ENCODE measurements around the gene MYF5.
A peak's percentile ranks its signal among the peaks of the same experiment; 100 is the strongest.
"Not testable (repeated sequence)": the region's sequence is repeated elsewhere in the genome, so short reads cannot be mapped to it uniquely, and the experiment has no call there.

Gene MYF5

DNA sequence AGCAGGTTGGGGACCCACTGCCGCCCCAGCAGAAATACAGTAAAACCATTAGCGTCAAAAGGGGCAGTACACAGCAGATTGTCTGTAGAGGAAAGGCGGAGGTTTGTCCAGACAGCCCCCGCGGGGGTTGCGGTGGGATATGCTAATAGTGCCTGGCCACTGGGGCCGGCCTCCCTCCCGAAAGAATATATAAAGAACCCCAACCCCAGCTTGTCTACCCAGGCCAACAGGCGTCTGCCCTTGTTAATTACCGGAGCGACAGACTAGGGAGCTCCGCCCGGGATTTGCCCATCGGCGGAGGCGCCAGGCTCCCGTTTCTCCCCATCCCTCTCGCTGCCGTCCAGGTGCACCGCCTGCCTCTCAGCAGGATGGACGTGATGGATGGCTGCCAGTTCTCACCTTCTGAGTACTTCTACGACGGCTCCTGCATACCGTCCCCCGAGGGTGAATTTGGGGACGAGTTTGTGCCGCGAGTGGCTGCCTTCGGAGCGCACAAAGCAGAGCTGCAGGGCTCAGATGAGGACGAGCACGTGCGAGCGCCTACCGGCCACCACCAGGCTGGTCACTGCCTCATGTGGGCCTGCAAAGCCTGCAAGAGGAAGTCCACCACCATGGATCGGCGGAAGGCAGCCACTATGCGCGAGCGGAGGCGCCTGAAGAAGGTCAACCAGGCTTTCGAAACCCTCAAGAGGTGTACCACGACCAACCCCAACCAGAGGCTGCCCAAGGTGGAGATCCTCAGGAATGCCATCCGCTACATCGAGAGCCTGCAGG is at the start of gene MYF5:
MYF5 (plus strand) TSS at position 217 of the 774 bp plus-strand sequence; CDS start at position 369, 152 bp downstream.
- no peak within 1 kb of the TSS for H3K27ac ChIP-seq (ENCODE audit: low read depth, low read length)
- H3K27me3 ChIP-seq (ENCODE audit: insufficient read depth, low read length) = no peaks in the 10 kb centered on the region
- no peak within 1 kb of the TSS for H2AFZ ChIP-seq (ENCODE audit: low read length, unreplicated experiment)
- no peaks in the 10 kb centered on the region for H3K4me1 ChIP-seq (ENCODE audit: control insufficient read depth, insufficient read depth, low read length, unreplicated experiment)
- H3K36me3 ChIP-seq (ENCODE audit: insufficient read depth, low read length) = no peaks in the 10 kb centered on the region
- H3K4me3 ChIP-seq (ENCODE audit: low read depth, low read length) = no peak within 1 kb of the TSS
- H3K79me2 ChIP-seq (ENCODE audit: control insufficient read depth, insufficient read depth, low read length, unreplicated experiment) = no peaks in the 10 kb centered on the region

DNA sequence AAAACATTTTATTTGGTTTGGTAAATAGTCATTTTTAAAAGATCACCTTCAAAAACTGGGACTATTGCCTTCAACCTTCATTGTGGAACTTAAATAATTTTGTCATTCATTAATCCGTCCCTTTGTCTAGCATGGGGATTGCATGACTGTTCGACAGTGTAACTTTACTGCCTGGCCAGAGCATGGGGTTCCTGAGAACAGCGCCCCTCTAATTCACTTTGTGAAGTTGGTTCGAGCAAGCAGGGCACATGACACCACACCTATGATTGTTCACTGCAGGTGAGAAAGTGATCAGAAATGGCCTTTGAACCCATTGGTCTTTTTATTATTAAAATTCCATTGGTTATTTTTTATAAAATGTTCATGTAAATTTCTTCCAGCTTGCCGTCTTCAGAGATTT is 46.5 kb upstream of the MYF5 start:
- no peak overlapping the region for H2AFZ ChIP-seq (ENCODE audit: low read length, unreplicated experiment)
- no peak overlapping the region for H3K4me3 ChIP-seq (ENCODE audit: low read depth, low read length)
- H3K36me3 ChIP-seq (ENCODE audit: insufficient read depth, low read length) = no peaks in the 10 kb centered on the region
- no peak overlapping the region for H3K27ac ChIP-seq (ENCODE audit: low read depth, low read length)
- no peaks in the 10 kb centered on the region for H3K27me3 ChIP-seq (ENCODE audit: insufficient read depth, low read length)
- H3K79me2 ChIP-seq (ENCODE audit: control insufficient read depth, insufficient read depth, low read length, unreplicated experiment) = no peaks in the 10 kb centered on the region
- peaks cover 6% of the 10 kb centered on the region for H3K4me1 ChIP-seq (ENCODE audit: control insufficient read depth, insufficient read depth, low read length, unreplicated experiment)

- H3K79me2 ChIP-seq (ENCODE audit: control insufficient read depth, insufficient read depth, low read length, unreplicated experiment); H2AFZ ChIP-seq (ENCODE audit: low read length, unreplicated experiment); H3K4me1 ChIP-seq (ENCODE audit: control insufficient read depth, insufficient read depth, low read length, unreplicated experiment); H3K27me3 ChIP-seq (ENCODE audit: insufficient read depth, low read length); H3K4me3 ChIP-seq (ENCODE audit: low read depth, low read length); H3K36me3 ChIP-seq (ENCODE audit: insufficient read depth, low read length); H3K27ac ChIP-seq (ENCODE audit: low read depth, low read length): not testable (repeated sequence)
Measured at GRCh38 chr12:80676042-80676636, 40.6 kb upstream of the MYF5 start.

DNA sequence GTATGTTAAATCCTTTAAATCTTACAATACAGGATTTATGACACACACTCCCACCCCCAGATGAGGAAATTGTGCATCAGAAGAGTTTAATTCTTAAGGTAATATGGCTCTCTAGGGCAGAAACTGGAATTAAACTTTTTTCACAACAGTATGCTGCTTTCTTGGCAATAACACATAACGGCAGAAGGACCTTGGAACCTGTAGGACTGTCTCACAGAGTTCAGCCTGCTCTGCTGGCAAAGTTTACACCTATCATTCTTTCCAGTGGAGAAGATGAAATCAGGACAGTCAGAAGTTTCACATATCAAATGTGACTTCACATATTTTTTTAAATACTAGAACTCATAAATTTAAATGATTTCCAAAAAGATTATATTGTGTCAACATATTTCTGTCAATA is 39.9 kb upstream of the MYF5 start:
- no peak overlapping the region for H2AFZ ChIP-seq (ENCODE audit: low read length, unreplicated experiment)
- H3K27ac ChIP-seq (ENCODE audit: low read depth, low read length) = no peak overlapping the region
- no peak overlapping the region for H3K4me3 ChIP-seq (ENCODE audit: low read depth, low read length)
- H3K36me3 ChIP-seq (ENCODE audit: insufficient read depth, low read length) = no peaks in the 10 kb centered on the region
- peaks cover 6% of the 10 kb centered on the region for H3K4me1 ChIP-seq (ENCODE audit: control insufficient read depth, insufficient read depth, low read length, unreplicated experiment)
- no peaks in the 10 kb centered on the region for H3K79me2 ChIP-seq (ENCODE audit: control insufficient read depth, insufficient read depth, low read length, unreplicated experiment)
- H3K27me3 ChIP-seq (ENCODE audit: insufficient read depth, low read length) = no peaks in the 10 kb centered on the region

DNA sequence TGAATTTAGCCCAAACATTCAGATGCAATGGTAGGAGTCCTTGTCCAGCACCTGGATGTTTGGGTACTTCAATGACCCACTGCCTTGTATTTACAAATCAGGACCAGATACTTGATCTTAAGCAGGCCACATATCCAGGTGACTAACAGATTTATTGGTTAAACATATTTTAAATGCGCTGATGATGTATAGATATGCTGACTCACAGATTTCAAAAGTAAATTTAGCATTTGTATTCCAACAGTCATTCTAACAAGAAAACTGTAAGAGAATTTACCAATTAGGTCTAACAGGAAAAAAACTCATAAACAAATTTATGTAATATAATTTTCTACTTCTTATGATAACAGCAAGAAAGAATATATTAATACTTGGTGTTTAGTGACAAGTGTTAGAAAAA is 38.7 kb upstream of the MYF5 start:
- H3K36me3 ChIP-seq (ENCODE audit: insufficient read depth, low read length) = no peaks in the 10 kb centered on the region
- no peaks in the 10 kb centered on the region for H3K27me3 ChIP-seq (ENCODE audit: insufficient read depth, low read length)
- no peak overlapping the region for H3K27ac ChIP-seq (ENCODE audit: low read depth, low read length)
- H3K79me2 ChIP-seq (ENCODE audit: control insufficient read depth, insufficient read depth, low read length, unreplicated experiment) = no peaks in the 10 kb centered on the region
- H2AFZ ChIP-seq (ENCODE audit: low read length, unreplicated experiment) = no peak overlapping the region
- H3K4me3 ChIP-seq (ENCODE audit: low read depth, low read length) = no peak overlapping the region
- peaks cover 6% of the 10 kb centered on the region for H3K4me1 ChIP-seq (ENCODE audit: control insufficient read depth, insufficient read depth, low read length, unreplicated experiment)

DNA sequence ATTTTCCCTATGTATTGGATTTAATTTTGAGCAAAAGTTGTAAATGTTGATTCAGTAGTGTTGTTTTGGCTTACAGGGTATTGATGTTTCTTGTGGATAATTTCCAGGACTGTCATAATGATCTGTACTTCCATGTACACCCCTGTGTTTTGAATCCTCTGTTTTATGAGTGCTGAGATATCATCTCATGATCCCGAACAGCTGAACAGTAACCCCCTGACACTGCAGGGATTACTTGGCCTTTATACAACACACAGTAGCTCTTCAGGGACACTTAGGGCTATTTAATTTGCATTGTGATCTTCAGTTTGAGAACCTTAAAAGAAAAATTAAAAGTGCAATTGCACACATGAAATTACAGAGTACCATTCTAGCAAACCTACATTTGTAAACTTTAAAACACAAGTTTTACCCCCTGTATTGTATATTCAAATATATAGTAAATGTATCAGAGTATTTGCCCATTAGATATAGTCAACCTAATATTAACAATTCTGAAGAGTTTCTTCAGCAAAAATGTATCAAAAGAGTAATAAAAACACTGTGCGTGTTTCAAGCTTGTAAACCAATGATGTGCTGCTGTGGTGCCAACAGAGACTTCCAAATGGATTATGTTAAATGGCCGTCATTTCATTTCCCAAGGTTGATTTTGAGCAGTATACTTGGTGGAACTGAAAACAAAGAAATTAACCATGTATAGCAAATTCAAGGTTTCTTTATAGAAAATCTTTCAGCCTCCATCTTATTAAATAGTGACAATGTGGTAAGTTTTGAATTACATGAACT is 37.2 kb upstream of the MYF5 start:
- H3K4me1 ChIP-seq (ENCODE audit: control insufficient read depth, insufficient read depth, low read length, unreplicated experiment) = peaks cover 6% of the 10 kb centered on the region
- no peak overlapping the region for H2AFZ ChIP-seq (ENCODE audit: low read length, unreplicated experiment)
- no peak overlapping the region for H3K4me3 ChIP-seq (ENCODE audit: low read depth, low read length)
- H3K36me3 ChIP-seq (ENCODE audit: insufficient read depth, low read length) = no peaks in the 10 kb centered on the region
- no peaks in the 10 kb centered on the region for H3K79me2 ChIP-seq (ENCODE audit: control insufficient read depth, insufficient read depth, low read length, unreplicated experiment)
- no peak overlapping the region for H3K27ac ChIP-seq (ENCODE audit: low read depth, low read length)
- H3K27me3 ChIP-seq (ENCODE audit: insufficient read depth, low read length) = no peaks in the 10 kb centered on the region

- H2AFZ ChIP-seq (ENCODE audit: low read length, unreplicated experiment) = peak overlapping the region; percentile 57
- no peak overlapping the region for H3K27ac ChIP-seq (ENCODE audit: low read depth, low read length)
- H3K4me1 ChIP-seq (ENCODE audit: control insufficient read depth, insufficient read depth, low read length, unreplicated experiment) = no peaks in the 10 kb centered on the region
- H3K4me3 ChIP-seq (ENCODE audit: low read depth, low read length) = 0 out of 2 replicates have a peak overlapping the region, but pooled peaks have one; percentile 6
- H3K79me2 ChIP-seq (ENCODE audit: control insufficient read depth, insufficient read depth, low read length, unreplicated experiment) = no peaks in the 10 kb centered on the region
- no peaks in the 10 kb centered on the region for H3K36me3 ChIP-seq (ENCODE audit: insufficient read depth, low read length)
- H3K27me3 ChIP-seq (ENCODE audit: insufficient read depth, low read length) = no peaks in the 10 kb centered on the region
Measured at GRCh38 chr12:80681287-80681686, 35.4 kb upstream of the MYF5 start.

DNA sequence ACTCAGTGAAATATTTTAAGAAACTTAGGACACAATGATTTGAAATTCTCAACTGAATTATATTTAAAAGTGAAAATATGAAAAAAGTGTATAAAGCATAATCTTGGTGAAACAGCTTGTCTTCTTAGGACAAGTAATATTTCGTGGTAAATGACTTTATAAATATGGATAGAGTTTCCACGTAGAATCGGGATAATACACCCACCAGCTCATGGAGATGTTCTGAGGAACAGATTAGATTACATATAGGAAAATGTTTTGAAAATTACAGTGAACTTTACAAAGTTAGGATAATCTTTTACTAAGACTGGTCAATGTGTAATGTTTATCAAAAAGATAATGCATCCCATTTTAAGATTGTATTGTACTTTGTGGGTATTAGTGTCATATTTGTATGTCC is 34.9 kb upstream of the MYF5 start:
- peak overlapping the region; percentile 57 for H2AFZ ChIP-seq (ENCODE audit: low read length, unreplicated experiment)
- no peaks in the 10 kb centered on the region for H3K36me3 ChIP-seq (ENCODE audit: insufficient read depth, low read length)
- H3K27ac ChIP-seq (ENCODE audit: low read depth, low read length) = no peak overlapping the region
- H3K79me2 ChIP-seq (ENCODE audit: control insufficient read depth, insufficient read depth, low read length, unreplicated experiment) = no peaks in the 10 kb centered on the region
- H3K4me3 ChIP-seq (ENCODE audit: low read depth, low read length) = peak overlapping the region; percentile 67; the same call in 1 of the 2 replicates
- H3K27me3 ChIP-seq (ENCODE audit: insufficient read depth, low read length) = no peaks in the 10 kb centered on the region
- no peaks in the 10 kb centered on the region for H3K4me1 ChIP-seq (ENCODE audit: control insufficient read depth, insufficient read depth, low read length, unreplicated experiment)

DNA sequence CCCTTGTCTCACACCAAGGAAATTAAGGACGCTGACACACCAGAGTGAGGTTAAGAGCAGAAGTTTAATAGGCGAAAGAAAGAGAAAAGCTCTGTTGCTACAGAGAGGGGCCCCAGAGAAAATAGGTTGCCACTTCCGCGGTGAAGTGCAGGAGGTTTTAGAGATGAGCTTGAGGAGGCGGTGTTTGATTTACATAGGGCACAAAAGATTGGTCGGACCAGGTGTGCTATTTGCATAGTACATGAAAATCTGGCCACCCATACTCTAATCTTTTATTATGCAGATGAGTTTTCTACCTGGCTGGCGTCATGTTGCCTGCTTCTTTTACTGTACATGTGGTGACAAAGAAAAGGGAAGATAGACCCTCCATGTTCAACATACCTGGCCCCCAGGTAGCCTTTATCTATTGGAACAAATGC is 32.6 kb upstream of the MYF5 start:
- H2AFZ ChIP-seq (ENCODE audit: low read length, unreplicated experiment) = no peak overlapping the region
- no peak overlapping the region for H3K4me3 ChIP-seq (ENCODE audit: low read depth, low read length)

DNA sequence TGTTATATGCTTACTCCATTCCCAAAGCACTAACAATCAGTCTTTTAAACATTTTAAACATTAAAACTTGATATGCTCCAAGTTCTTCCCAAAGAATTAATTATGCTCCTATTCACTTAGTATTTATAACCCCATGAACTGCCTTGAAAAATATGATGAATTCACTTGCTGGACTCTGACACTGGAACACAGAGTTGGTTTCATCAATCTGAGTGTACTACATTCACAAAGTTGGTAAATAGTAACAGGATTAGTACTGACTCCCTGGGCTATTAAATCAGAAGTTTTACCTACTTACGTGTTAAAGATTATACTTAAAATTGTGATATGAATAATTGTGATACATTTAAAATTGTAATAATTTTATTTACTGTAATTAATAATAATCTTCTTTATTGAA is 26.6 kb upstream of the MYF5 start:
- no peak overlapping the region for H3K4me3 ChIP-seq (ENCODE audit: low read depth, low read length)
- H3K27ac ChIP-seq (ENCODE audit: low read depth, low read length) = no peak overlapping the region
- no peaks in the 10 kb centered on the region for H3K36me3 ChIP-seq (ENCODE audit: insufficient read depth, low read length)
- H3K4me1 ChIP-seq (ENCODE audit: control insufficient read depth, insufficient read depth, low read length, unreplicated experiment) = no peaks in the 10 kb centered on the region
- no peaks in the 10 kb centered on the region for H3K79me2 ChIP-seq (ENCODE audit: control insufficient read depth, insufficient read depth, low read length, unreplicated experiment)
- no peak overlapping the region for H2AFZ ChIP-seq (ENCODE audit: low read length, unreplicated experiment)
- no peaks in the 10 kb centered on the region for H3K27me3 ChIP-seq (ENCODE audit: insufficient read depth, low read length)

More for the DNA sequence above, 32.6 kb upstream of the MYF5 start:
- Histone ChIP-seq H3K27ac (ENCODE audit: low read depth, low read length) (no peak overlapping the region), H3K27me3 (ENCODE audit: insufficient read depth, low read length) (no peaks in the 10 kb centered on the region), H3K36me3 (ENCODE audit: insufficient read depth, low read length) (no peaks in the 10 kb centered on the region), H3K79me2 (ENCODE audit: control insufficient read depth, insufficient read depth, low read length, unreplicated experiment) (no peaks in the 10 kb centered on the region), H3K4me1 (ENCODE audit: control insufficient read depth, insufficient read depth, low read length, unreplicated experiment) (no peaks in the 10 kb centered on the region)

Data from ACC112 (cell line).